ENCODE results near the gene NFAM1.

The NFAM1 gene

DNA sequence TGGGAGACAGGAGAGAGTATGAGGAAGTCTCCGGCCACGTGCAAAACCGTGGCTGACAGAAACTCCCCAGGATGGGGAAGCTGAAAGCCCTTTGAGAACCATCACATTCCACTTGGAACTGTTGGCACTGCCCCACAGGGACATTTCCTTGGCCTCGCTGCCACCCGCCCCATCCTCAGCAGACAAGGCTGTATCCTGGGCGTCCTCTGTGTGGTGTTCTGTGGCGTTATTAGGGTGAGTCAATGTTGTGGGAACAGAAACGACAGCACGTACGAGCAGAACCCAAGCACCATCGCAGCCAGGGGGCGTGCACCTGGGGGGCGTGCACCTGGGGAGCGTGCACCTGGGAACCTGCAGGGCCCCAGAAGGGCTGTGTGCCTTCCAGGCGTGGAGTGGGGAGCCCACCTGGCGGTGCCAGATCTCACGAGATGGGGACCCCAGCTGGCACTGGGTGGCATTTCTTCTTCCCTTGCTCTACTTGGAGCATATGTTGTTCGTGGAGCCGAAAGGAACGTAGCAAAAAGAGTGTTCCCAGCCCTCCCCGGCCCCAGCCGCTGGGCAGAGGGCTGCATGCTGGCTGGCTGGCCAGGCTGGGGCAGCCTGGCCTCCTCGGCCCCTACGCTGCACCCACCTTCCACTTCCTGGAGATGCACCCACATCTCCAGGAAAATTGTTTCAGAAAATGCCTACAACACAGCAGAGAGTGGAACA is 35.4 kb downstream of the NFAM1 start:
- Histone ChIP-seq H3K4me1 (ENCODE audit: control insufficient read depth, insufficient read depth, low read length) (peaks cover 4% of the 10 kb centered on the region), H3K9ac (ENCODE audit: low read depth, low read length) (no peak overlapping the region), H3K4me3 (ENCODE audit: low read depth, low read length) (no peak overlapping the region), H3K27me3 (ENCODE audit: control insufficient read depth, insufficient read depth, low read length) (no peaks in the 10 kb centered on the region), H3K36me3 (ENCODE audit: control insufficient read depth, insufficient read depth, low read length) (no peaks in the 10 kb centered on the region), H3K27ac (ENCODE audit: low read depth, low read length) (no peak overlapping the region), H3K9me3 (ENCODE audit: control insufficient read depth, insufficient read depth, low read length) (no peaks in the 10 kb centered on the region)

DNA sequence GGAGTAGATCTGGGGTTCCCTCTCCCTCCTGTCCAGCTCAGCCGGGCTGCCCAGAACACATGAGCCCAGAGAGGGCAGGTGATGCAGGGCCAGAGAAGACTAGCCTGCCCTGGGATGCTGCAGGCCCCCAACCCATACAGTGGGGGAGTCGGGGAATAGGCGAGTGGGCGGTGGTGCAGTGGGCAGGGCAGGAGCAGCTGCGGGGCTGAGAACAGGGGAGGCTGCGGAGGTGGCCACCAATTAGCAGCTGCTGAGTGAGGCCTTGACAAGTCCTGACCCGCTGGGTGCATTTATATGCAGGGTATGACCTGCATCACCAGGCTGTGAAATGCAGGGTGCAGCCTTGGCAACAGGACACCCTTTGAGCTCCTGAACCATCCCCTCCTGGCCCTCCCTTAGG is 43.1 kb downstream of the NFAM1 start:
- no peaks in the 10 kb centered on the region for H3K27me3 ChIP-seq (ENCODE audit: control insufficient read depth, insufficient read depth, low read length)
- H3K36me3 ChIP-seq (ENCODE audit: control insufficient read depth, insufficient read depth, low read length): no peaks in the 10 kb centered on the region
- H3K9ac ChIP-seq (ENCODE audit: low read depth, low read length): no peak overlapping the region
- H3K4me1 ChIP-seq (ENCODE audit: control insufficient read depth, insufficient read depth, low read length): no peaks in the 10 kb centered on the region
- no peak overlapping the region for H3K27ac ChIP-seq (ENCODE audit: low read depth, low read length)
- no peaks in the 10 kb centered on the region for H3K9me3 ChIP-seq (ENCODE audit: control insufficient read depth, insufficient read depth, low read length)
- H3K4me3 ChIP-seq (ENCODE audit: low read depth, low read length): no peak overlapping the region

DNA sequence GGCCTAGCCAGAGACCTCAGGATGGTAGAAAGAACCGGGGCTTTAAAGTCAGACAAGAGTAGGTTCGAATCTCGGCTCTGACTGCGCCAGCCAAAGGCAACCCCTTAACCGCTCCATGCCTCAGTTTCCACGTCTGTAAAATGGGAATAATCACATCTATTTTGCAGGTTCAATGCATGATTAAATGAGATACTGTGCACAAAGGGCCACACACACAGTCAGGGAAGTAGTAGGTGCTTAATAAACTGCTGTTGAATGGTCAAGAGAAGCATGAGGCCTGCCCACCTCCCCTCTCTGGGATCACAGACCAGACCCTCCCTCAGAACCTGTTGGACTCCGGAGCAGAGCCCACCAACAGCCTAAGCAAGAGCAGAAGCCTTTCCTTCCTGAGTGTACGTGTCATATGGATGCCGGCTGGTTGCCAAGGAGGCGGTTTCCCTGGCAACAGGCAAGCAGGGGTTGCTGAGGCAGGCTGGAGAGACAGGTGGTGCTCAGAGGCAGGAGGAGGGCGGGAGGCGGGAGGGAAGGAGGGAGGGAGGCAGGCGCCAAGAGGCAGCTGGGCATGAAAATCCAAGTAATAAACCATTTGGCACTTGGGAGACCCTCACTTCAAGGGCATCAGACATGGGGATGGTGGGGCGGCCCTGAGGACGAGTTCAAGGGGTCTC is 43.9 kb downstream of the NFAM1 start:
- no peak overlapping the region for H3K9ac ChIP-seq (ENCODE audit: low read depth, low read length)
- H3K4me3 ChIP-seq (ENCODE audit: low read depth, low read length): no peak overlapping the region
- no peaks in the 10 kb centered on the region for H3K36me3 ChIP-seq (ENCODE audit: control insufficient read depth, insufficient read depth, low read length)
- H3K9me3 ChIP-seq (ENCODE audit: control insufficient read depth, insufficient read depth, low read length): no peaks in the 10 kb centered on the region
- no peaks in the 10 kb centered on the region for H3K4me1 ChIP-seq (ENCODE audit: control insufficient read depth, insufficient read depth, low read length)
- no peaks in the 10 kb centered on the region for H3K27me3 ChIP-seq (ENCODE audit: control insufficient read depth, insufficient read depth, low read length)
- H3K27ac ChIP-seq (ENCODE audit: low read depth, low read length): no peak overlapping the region

GRCh38 chr22:42387631-42388030 is 44.6 kb downstream of the NFAM1 start:
- H3K4me3 ChIP-seq (ENCODE audit: low read depth, low read length): no peak overlapping the region

DNA sequence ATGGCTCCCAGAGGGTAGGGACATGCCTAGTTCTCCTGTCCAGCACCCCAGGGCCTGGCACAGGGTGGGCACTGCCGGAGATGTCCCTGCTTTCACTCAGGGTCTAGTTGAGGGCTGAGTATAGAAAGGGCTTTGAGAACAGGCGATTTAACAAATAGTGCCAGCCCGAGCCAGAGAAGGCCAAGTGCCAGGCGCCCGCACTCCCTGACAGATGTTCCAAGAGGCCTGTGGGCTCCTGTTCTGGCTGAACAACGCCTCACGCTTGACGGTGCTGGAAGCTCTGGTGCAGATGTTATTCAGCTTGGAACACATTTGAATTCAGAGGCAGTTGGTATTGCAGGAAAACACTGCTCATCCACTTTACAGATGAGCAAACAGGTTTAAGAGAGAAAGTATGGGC is 46.5 kb downstream of the NFAM1 start:
- H3K36me3 ChIP-seq (ENCODE audit: control insufficient read depth, insufficient read depth, low read length): no peaks in the 10 kb centered on the region
- H3K4me3 ChIP-seq (ENCODE audit: low read depth, low read length): no peak overlapping the region
- peaks cover 7% of the 10 kb centered on the region; the same call in 1 of the 2 replicates for H3K4me1 ChIP-seq (ENCODE audit: control insufficient read depth, insufficient read depth, low read length)
- H3K9ac ChIP-seq (ENCODE audit: low read depth, low read length): no peak overlapping the region
- no peaks in the 10 kb centered on the region for H3K9me3 ChIP-seq (ENCODE audit: control insufficient read depth, insufficient read depth, low read length)
- H3K27ac ChIP-seq (ENCODE audit: low read depth, low read length): no peak overlapping the region
- no peaks in the 10 kb centered on the region for H3K27me3 ChIP-seq (ENCODE audit: control insufficient read depth, insufficient read depth, low read length)

More at GRCh38 chr22:42387631-42388030, 44.6 kb downstream of the NFAM1 start:
- Histone ChIP-seq H3K9ac (ENCODE audit: low read depth, low read length) (no peak overlapping the region), H3K27me3 (ENCODE audit: control insufficient read depth, insufficient read depth, low read length) (no peaks in the 10 kb centered on the region), H3K36me3 (ENCODE audit: control insufficient read depth, insufficient read depth, low read length) (no peaks in the 10 kb centered on the region), H3K4me1 (ENCODE audit: control insufficient read depth, insufficient read depth, low read length) (no peaks in the 10 kb centered on the region), H3K9me3 (ENCODE audit: control insufficient read depth, insufficient read depth, low read length) (no peaks in the 10 kb centered on the region), H3K27ac (ENCODE audit: low read depth, low read length) (no peak overlapping the region)

DNA sequence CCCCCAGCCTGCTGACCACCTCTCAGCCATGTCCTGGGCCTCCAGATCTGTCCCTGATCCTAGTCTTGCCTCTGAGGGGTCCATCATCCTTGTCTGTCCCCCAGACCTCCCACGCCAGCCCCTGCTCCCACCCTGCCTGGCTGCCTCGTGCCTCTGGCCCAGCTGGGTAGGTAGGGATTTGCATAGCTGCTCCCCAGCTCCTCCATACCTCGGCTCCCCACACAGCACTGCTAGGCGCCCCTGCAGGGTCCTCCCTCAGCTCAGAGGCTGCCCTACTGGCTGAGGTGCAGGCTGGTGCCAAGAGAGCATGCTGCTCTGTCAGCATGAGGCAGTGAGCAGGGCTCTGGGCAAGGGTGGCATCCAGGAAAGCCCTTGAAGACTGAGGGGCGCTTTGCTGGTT is 47.7 kb downstream of the NFAM1 start:
- no peak overlapping the region for H3K4me3 ChIP-seq (ENCODE audit: low read depth, low read length)
- H3K9ac ChIP-seq (ENCODE audit: low read depth, low read length): no peak overlapping the region
- H3K36me3 ChIP-seq (ENCODE audit: control insufficient read depth, insufficient read depth, low read length): no peaks in the 10 kb centered on the region
- peaks cover 7% of the 10 kb centered on the region; the same call in 1 of the 2 replicates for H3K4me1 ChIP-seq (ENCODE audit: control insufficient read depth, insufficient read depth, low read length)
- H3K27me3 ChIP-seq (ENCODE audit: control insufficient read depth, insufficient read depth, low read length): no peaks in the 10 kb centered on the region
- no peaks in the 10 kb centered on the region for H3K9me3 ChIP-seq (ENCODE audit: control insufficient read depth, insufficient read depth, low read length)
- H3K27ac ChIP-seq (ENCODE audit: low read depth, low read length): no peak overlapping the region

- peaks cover 7% of the 10 kb centered on the region; the same call in 1 of the 2 replicates for H3K4me1 ChIP-seq (ENCODE audit: control insufficient read depth, insufficient read depth, low read length)
- no peaks in the 10 kb centered on the region for H3K27me3 ChIP-seq (ENCODE audit: control insufficient read depth, insufficient read depth, low read length)
- H3K27ac ChIP-seq (ENCODE audit: low read depth, low read length): no peak overlapping the region
- H3K9me3 ChIP-seq (ENCODE audit: control insufficient read depth, insufficient read depth, low read length): no peaks in the 10 kb centered on the region
- H3K9ac ChIP-seq (ENCODE audit: low read depth, low read length): no peak overlapping the region
- H3K4me3 ChIP-seq (ENCODE audit: low read depth, low read length): no peak overlapping the region
- no peaks in the 10 kb centered on the region for H3K36me3 ChIP-seq (ENCODE audit: control insufficient read depth, insufficient read depth, low read length)
Measured at GRCh38 chr22:42383851-42384417, 48.3 kb downstream of the NFAM1 start.

GRCh38 chr22:42383287-42383686 is 48.9 kb downstream of the NFAM1 start:
- no peak overlapping the region for H3K4me3 ChIP-seq (ENCODE audit: low read depth, low read length)
- no peaks in the 10 kb centered on the region for H3K36me3 ChIP-seq (ENCODE audit: control insufficient read depth, insufficient read depth, low read length)
- no peaks in the 10 kb centered on the region for H3K9me3 ChIP-seq (ENCODE audit: control insufficient read depth, insufficient read depth, low read length)
- no peak overlapping the region for H3K9ac ChIP-seq (ENCODE audit: low read depth, low read length)
- no peak overlapping the region for H3K27ac ChIP-seq (ENCODE audit: low read depth, low read length)
- no peaks in the 10 kb centered on the region for H3K27me3 ChIP-seq (ENCODE audit: control insufficient read depth, insufficient read depth, low read length)
- H3K4me1 ChIP-seq (ENCODE audit: control insufficient read depth, insufficient read depth, low read length): peaks cover 7% of the 10 kb centered on the region; the same call in 1 of the 2 replicates

DNA sequence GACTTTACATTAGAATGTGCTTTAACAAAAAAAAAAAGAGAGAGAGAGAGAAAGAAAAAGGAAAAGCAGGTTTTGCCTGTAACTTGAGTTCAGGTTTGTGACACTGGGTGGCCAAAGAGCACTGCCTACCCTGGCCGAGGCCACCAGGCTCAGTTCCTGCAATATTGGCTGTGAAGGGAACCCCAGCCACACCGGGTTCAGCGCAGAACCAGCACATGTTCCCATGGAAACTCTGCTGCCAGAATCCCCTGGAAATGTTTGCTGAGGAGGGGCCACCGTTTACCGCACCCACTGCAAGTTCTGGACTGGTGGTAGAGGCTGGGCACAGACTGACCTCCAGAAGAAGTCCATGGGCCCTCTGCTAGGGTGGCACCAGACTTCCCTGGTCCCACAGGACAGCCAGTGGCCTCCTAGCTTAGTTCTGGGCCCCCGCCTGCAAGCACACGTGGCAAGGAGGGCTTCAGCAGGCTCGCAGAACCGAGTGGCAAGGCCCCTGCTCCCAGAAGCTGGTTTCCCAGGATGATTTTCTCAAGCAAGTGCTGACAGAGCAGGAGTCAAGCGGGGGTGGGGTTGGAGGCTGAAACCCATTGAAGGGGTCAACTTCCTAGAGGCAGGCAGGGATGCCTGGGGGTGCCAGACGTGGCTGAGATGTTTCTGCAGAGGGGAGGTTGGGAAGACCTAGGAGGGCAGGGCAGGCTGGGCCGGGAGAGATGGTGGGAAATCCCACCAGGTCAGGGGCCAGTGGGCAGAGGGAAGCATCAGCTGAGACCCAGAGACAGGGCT is 51.2 kb downstream of the NFAM1 start:
- H3K4me1 ChIP-seq (ENCODE audit: control insufficient read depth, insufficient read depth, low read length): peaks cover 18% of the 10 kb centered on the region

GRCh38 chr22:42379966-42380537 is 52.2 kb downstream of the NFAM1 start:
- Histone ChIP-seq H3K4me3 (ENCODE audit: low read depth, low read length) (no peak overlapping the region), H3K36me3 (ENCODE audit: control insufficient read depth, insufficient read depth, low read length) (no peaks in the 10 kb centered on the region), H3K4me1 (ENCODE audit: control insufficient read depth, insufficient read depth, low read length) (peaks cover 18% of the 10 kb centered on the region), H3K9ac (ENCODE audit: low read depth, low read length) (no peak overlapping the region), H3K9me3 (ENCODE audit: control insufficient read depth, insufficient read depth, low read length) (no peaks in the 10 kb centered on the region), H3K27me3 (ENCODE audit: control insufficient read depth, insufficient read depth, low read length) (no peaks in the 10 kb centered on the region), H3K27ac (ENCODE audit: low read depth, low read length) (no peak overlapping the region)

More for the DNA sequence above, 51.2 kb downstream of the NFAM1 start:
- no peak overlapping the region for H3K9ac ChIP-seq (ENCODE audit: low read depth, low read length)
- no peaks in the 10 kb centered on the region for H3K9me3 ChIP-seq (ENCODE audit: control insufficient read depth, insufficient read depth, low read length)
- no peak overlapping the region for H3K27ac ChIP-seq (ENCODE audit: low read depth, low read length)
- H3K36me3 ChIP-seq (ENCODE audit: control insufficient read depth, insufficient read depth, low read length): no peaks in the 10 kb centered on the region
- no peaks in the 10 kb centered on the region for H3K27me3 ChIP-seq (ENCODE audit: control insufficient read depth, insufficient read depth, low read length)
- no peak overlapping the region for H3K4me3 ChIP-seq (ENCODE audit: low read depth, low read length)
